C4-2B (cell line): ENCODE measurements around the gene KLHL3.

Experiments used
- H3K27ac ChIP-seq: fragments of 450-650 bp; 2 replicates; pipeline ENCODE4 v1.5.1; 2017
- ZFX ChIP-seq: fragments of 450-650 bp; IDR thresholded peaks from 2 replicates; pipeline ENCODE4 v1.6.1; 2017
- TF ChIP-seq, protein P1 (sequence below): fragments of 450-650 bp; conservative IDR thresholded peaks from 2 replicates; pipeline ENCODE4 v1.5.1; 2017; ENCODE audit warnings: mild to moderate bottlenecking

KLHL3 gene

DNA sequence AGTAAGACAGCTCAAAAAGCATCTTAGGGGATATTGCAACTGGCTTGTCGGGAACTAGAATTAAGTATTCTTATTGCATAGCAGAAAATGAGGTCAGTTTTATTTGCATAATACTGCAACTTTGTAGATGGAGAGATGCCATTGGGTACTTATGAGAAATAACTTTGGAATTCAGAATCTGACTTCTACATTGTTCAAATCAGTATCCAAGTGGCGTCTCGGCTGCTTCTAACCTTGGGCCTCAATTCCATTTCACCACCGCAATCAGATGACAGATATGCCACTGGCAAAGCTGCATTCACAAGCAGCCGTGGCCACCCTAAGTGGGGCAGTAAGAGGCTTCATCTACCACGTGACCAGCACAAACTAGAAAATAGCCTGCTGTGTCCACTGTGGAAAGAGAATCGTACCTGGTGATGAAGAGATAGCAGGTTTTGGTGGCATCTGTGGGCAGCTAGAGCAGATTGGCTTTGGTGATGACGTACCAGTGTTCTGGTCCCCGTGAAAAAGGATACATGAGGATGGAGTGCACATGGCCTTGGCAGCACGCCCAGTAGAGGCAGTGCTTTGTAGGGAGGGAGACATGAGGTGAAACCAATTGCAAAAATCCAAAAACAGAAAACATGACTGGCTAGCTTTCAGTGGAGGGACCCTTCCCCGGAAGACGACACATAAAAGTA, 116.6 kb downstream of the KLHL3 start:
- no peak overlapping the region for H3K27ac ChIP-seq
- TF ChIP-seq, protein P1, sequence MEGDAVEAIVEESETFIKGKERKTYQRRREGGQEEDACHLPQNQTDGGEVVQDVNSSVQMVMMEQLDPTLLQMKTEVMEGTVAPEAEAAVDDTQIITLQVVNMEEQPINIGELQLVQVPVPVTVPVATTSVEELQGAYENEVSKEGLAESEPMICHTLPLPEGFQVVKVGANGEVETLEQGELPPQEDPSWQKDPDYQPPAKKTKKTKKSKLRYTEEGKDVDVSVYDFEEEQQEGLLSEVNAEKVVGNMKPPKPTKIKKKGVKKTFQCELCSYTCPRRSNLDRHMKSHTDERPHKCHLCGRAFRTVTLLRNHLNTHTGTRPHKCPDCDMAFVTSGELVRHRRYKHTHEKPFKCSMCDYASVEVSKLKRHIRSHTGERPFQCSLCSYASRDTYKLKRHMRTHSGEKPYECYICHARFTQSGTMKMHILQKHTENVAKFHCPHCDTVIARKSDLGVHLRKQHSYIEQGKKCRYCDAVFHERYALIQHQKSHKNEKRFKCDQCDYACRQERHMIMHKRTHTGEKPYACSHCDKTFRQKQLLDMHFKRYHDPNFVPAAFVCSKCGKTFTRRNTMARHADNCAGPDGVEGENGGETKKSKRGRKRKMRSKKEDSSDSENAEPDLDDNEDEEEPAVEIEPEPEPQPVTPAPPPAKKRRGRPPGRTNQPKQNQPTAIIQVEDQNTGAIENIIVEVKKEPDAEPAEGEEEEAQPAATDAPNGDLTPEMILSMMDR, result no peak
- TF ChIP-seq ZFX, result no peak

DNA sequence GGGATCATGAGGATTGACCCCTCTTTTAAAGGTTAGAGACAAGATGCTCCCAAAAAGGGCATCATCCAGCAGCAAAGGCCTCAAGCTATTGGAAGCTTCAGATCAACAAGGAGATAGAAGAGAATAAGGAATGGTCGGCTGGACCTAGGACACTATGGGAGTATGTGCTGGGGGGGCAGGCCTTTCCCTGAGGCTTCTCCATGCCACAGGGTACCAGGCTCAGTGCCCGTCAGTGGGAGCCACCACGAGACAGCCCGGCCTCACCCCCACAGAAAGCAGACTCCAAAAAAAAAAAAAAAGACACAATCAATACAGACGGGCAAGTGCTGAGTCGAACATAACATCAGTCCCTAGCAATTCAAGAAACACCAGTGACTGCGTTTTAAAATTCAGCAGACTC, 117.4 kb downstream of the KLHL3 start:
- TF ChIP-seq ZFX, result no peak
- TF ChIP-seq, protein P1, result no peak
- H3K27ac ChIP-seq, result no peak overlapping the region

DNA sequence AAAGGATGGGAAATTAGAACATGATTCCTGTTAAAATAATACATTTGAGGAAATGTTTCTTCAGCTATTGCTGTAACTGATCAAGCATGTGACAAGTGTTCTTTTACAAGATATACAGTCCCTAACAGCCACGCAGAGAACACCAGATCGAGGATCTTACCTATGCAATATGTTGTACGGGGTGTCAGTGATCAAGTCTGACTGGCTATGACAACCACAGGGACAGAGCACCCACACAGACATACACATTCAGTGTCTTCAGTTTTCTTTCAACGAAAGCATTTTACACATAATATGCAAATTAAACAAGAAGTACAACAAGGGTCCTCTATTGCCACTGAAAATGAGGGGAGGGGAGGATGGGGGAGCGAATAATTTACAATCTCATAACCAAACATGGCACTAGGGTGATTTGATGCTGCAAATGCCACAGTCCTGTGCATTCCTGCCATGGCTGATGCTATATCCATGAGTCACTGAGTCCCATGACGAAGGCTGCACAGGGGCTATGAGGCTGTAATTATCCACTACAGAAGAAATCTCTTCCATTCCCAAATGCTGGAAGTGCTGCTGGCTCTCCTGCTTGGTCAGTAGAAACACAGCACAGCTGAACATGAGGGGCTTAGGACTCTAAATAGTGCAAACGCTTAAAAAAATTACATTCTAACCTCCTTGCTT, 118.2 kb downstream of the KLHL3 start:
- TF ChIP-seq, protein P1, result no peak
- no peak for TF ChIP-seq ZFX
- H3K27ac ChIP-seq, result no peak overlapping the region

DNA sequence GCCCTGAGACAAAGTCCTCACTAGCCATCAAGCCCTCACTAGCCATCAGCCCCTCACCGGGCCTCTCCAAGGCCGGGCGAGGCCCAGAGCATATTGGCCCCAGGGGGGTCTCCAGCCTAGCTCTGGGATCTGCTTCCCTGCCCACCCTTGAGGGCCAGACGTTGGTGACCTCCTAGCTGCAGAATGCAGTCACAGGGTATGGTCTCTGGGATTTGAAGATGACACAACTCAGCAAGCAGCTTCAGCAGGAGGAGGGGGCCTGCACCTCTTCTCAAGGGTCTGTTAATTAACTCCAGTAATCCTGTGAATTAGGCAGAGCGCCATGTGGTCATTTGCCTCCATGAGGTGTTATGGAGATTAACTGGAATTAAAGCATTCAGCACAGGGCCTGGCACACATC, 119.8 kb downstream of the KLHL3 start:
- TF ChIP-seq, protein P1, result no peak
- TF ChIP-seq ZFX, result no peak
- no peak overlapping the region for H3K27ac ChIP-seq

DNA sequence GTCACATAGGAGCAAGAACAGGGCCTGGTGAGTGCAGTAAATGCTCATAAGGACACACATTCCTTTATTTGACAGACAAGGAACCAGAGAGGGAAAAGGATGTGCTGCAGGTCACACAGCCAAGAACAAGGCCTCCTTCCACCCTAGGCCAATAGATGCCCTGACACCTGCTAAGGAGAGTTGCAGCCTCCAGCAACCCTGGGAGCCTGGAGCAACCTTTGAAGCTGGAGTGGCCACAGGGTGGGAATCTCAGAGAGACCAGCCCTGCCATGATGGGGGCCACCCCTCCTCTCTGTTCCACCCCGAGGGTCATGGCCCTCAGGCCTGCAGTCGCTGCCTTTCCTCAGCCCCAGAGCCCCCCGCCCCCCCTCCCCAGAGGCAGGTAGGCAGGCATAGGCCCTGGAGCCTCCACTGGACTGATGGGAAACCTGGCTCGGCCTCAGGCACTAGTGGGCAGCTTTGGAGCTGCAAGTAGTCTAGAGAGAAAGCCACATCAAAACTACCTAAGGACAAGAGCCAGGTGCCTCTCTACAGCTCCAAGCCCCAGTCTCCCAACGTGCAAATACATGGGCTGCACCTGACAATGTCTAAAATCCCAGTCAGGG, 120.6 kb downstream of the KLHL3 start:
- no peak for TF ChIP-seq ZFX
- TF ChIP-seq, protein P1, result no peak
- H3K27ac ChIP-seq, result no peak overlapping the region

DNA sequence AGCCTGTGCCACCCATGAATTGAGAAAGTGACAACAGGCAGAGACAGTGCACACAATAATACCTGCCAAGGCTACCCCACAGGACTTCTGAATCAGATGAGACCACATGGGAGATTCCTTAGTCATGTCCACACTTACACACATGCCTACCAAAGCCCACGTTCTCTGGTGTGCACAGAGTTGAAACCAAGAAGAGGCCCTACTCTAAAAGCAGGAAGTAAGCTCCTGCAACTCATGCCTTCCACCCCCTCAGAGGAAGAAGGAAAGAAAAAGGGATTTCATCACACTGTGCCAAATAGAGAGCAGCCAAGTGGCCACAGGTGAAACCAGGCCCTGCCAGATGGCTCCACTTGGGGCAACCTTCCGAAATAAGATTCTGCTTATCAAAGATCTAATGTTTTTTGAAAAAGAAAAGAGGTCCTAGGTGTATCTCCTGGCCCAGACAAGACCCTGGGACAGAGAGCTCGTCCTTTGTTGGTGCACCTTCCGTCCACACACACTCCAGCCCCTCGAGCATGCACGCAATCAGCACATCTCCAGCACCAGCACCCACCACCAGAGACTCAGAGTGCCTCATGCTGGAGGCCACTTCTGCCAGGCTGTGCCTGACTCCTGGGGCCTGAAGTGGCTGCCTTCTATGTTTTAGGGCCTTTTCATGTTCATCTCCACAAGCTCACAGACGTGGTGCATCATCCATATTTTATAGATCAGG, 122.2 kb downstream of the KLHL3 start:
- TF ChIP-seq, protein P1, result no peak
- TF ChIP-seq ZFX, result no peak

DNA sequence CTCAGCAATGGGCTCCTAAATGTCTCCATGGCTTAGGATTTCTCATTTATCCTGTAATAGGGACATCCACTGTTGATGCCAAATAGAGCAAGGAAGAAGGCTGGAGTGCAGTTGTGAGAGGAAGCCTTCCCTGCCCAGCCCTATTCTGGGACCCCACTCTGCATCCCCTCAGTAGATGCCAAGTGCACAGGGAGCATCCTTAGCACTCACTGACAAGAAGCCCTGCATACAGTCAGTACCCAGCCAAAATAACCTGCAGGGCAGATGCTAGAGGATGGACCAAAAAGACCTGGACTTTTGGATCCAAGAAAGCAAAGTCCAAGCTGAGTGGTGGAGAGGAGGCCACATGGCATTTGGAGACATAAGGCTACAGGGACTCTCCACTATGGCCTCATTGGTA, 123.3 kb downstream of the KLHL3 start:
- TF ChIP-seq, protein P1, result no peak
- no peak for TF ChIP-seq ZFX
- no peak overlapping the region for H3K27ac ChIP-seq

More for the DNA sequence above, 122.2 kb downstream of the KLHL3 start:
- H3K27ac ChIP-seq, result no peak overlapping the region
